GM19240 (cell line): ENCODE results near the gene CEACAM18.
"Not testable (repeated sequence)": the region's sequence is repeated elsewhere in the genome, so short reads cannot be mapped to it uniquely, and the experiment has no call there.

Experiments used
- DNase-seq: peaks from one replicate; pipeline ENCODE4 v3.0.0; 2011; ENCODE audit warnings: low spot score; ENCODE audit not compliant: insufficient read length

CEACAM18 gene

DNA sequence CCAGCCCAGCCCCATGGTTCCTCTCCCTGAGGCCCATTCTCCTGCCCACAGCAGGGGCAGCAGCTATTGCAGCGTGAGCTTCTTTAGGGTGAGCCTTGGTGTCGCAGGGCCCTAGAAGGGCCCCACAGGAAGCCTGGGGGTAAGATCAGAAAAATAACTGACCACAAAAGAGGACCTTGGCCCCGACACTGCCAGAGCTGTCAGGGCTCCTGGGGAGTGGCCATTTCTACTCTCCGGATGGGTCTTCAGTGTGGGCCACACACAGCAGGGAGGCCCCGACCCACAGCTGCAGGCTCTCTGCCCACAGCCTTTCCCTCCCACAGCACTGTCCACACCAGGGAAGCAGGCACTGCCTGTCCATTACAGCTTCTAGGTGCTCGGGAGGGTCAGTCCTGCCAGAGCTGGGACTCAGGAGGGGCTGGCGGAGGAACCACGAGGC is 16.6 kb upstream of the CEACAM18 start:
- no peak for DNase-seq

DNA sequence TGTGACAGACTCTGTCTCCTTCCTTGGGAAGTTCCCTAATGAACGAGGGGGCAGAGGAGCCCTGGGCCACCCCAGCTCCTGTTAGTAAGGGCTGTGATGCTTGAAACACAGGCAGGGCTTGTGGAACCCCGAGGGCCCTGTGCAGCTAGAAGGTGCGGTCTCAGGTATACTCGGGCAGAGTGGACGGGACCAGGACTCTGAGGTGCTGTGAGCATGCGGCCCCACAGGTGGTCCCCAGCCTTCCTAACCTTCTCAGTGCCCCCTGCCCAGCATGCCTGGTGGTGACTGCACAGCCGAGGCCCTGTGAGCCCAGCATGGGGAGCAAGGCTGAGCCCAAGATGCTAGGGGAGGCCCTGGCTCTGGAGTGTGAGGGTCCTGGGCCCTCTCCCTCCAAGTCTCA is 16.1 kb upstream of the CEACAM18 start:
- DNase-seq: no peak

DNA sequence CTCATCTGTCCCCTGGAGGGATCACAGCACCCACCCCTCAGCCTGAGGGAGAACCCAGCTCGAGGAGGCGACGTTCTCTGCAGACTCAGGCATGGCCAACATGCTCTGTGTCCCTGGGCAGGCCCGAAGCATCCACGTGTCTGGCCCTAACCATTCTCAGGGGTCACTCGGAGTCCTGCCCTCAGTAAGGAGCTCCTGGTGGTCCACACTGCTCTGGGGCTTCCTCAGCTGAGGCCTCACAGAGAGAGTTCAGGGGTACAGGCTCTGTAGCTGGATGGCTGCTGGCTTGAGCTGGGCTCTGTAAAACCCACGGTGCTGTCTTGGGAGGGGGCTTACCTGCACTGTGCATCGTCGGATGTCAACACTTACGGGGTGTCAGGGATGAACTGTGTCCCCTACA is 15.7 kb upstream of the CEACAM18 start:
- no peak for DNase-seq

DNA sequence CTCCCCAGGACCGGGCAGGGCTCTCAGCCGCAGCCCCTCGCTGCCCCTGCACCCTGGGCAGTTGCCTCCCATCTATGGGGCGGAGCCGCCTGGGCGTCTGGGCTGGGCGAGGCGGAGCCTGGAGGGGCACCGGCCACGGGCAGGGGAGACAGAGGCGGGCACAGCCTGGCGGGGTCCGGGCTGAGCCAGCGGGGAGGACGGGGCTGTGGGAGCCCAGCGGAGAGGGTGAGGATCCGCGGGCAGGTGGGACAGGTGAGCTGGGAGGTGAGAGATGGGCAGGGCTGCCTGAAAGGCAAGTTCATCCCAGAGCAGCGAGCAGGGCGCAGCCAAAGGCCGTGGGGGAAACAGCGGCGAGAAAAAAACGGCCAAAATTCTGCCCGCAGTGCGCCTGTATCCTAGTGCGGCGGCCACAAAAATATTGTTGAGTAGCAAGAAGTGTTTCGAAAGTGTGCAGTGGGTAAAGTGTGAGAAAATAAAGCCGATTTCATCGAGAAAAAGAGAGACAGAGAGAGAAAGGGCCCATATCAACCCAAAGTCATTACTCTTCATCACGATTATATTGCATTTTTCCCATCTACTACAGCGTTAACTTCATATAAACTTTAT is 14.3 kb upstream of the CEACAM18 start:
- not testable (repeated sequence) for DNase-seq

DNA sequence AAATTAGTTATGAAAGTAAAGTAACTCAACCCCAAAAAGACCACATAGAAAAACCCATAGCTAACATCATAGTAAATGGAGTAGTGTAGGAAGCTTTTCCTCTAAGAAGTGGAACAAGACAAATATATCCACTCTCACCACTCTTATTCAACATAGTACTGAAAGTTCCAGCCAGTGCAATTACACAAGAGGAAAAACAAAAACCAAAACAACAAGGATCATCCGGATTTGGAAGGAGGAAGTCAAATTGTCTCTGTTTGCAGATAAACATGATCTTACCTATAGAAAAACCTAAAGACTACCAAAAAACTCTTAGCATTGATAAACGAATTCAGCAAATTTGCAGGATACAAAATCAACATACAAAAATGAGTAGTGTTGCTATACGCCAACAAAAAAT is 11.6 kb upstream of the CEACAM18 start:
- DNase-seq: no peak

DNA sequence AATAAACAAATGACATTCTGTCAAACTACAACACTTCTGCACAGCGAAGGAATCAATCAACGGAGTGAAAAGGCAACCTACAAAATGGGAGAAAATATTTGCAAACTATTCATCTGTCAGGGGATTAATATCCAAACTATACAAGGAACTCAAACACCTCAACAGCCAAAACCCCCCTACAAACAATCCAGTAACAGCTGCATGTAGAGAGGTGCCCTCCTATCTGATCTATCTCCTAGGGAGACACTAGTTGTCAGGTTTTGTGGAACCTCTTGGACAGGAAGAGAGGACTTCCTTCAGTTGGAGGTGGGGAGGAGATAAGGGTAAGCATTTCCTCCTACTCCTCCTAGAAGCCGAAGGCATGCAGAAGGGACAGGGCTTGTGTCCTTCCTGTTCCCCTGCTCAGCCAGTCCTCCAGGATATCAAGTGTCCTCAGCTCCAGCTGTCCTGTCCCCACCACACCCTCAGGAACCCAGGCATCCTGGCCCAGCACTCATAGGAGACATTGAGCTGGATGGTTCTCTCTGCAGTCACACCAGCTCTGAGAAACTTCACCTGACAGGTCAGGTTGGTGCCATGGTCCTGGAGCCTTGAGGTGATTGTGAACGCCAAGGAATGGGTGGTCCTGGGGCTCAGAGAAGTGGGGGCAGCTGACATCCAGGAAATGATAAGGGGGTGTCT is 10.3 kb upstream of the CEACAM18 start:
- DNase-seq: no peak

DNA sequence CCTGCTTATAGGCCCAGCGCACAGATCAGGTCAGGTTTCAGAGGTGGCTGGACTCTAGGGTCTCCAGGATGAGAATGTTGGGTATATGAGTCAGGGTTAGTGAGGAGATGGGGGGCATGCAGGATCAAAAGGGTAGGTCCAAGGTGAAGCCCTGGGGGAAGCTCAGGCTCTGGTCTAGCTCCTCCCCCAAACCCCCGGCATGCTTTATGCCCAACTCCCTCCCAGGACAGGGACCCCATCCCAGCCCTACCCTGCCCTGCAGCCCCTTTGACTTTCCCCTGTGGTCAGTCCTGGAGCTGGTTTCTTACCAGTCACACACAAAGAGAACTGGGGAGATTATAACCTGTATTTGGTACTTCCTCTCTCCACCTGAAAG is 9.8 kb upstream of the CEACAM18 start:
- no peak for DNase-seq

DNA sequence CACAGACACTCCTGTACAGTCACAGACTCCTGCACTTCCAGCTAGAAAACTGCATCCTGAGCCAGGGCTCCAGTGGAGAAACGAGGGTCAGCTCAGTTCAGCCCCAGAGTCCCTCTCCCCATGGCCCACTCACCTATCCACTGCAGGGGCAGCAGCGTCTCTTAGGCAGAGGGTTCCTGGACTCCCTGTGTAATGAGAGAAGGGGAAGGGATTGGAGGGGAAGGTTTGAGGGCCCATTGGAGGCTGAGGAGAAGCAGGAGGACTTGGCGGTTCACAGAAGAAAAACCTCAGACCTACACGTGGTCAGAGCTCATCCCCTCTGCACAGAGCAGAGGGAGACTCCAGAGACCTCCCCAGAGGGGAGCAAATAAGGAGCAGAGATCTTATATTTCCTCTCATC is 9.2 kb upstream of the CEACAM18 start:
- DNase-seq: no peak

DNA sequence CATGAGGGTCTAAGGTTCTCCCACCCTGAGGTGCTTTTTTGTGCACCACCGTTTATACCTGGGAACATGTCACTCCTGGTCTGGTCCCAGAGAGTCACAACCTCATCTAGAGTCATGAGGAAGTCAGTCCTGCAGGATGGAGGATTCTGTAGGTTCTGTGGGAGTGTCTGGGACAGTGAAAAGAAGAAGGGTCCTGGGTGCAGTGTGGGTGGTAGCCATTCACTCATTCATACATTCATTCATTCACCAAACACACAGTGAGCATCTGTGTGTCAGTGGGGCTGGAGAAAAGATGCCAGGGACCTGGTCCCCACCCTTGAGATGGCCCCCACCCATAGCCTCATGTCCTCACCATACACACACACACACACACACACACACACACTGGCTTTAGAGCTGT is 8.7 kb upstream of the CEACAM18 start:
- DNase-seq: no peak

DNA sequence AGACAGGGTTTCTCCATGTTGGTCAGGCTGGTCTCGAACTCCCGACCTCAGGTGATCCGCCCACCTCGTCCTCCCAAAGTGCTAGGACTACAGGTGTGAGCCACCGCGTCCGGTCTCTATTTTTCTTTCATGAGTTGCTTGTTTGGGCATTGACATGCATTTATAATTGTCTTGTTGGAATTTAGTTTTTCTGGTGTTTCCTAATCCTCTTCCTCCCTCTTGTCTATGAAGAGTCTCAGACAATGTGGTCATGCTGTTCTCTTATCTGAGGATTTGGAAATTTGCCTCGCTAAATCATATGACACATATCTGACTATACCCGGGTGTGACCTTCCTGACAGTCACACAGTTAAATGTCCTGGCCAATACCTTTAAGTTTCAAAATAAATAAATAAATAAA is 7.4 kb upstream of the CEACAM18 start:
- DNase-seq: no peak

DNA sequence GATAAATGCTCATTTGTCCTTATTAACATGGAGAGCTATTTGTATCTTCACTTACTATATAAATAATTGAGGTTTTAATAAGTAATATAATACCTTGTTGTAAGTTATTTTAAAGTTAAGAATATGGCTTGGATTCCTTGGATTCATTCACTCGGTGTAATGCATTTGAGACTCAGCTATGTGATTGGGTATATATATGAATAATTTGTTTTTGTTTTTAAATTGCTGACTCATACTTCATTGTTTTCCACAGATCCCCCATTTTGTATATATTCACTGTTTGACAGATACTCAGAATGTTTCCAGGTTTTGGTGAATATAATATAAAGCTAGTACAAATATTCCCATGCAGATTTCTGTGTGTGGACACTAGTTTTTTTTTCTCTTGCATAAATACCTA is 6.8 kb upstream of the CEACAM18 start:
- DNase-seq: no peak

DNA sequence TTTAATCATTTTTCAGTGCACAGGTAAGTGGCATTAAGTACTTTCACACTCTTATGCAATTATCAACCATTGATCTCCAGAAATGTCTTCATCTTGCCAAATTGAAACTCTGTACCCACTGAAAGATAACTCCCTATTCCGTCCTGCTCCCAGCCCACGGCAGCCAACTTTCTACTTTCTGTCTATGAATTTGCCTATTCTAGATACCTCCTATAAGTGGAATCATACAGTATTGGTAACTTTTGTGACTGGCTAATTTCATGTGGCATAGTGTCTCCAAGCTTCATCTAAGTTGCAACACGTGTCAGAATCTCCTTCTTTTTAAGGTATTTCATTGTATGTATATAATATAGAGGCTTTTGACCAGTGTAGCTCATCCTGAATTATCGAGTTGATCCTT is 5.7 kb upstream of the CEACAM18 start:
- no peak for DNase-seq

DNA sequence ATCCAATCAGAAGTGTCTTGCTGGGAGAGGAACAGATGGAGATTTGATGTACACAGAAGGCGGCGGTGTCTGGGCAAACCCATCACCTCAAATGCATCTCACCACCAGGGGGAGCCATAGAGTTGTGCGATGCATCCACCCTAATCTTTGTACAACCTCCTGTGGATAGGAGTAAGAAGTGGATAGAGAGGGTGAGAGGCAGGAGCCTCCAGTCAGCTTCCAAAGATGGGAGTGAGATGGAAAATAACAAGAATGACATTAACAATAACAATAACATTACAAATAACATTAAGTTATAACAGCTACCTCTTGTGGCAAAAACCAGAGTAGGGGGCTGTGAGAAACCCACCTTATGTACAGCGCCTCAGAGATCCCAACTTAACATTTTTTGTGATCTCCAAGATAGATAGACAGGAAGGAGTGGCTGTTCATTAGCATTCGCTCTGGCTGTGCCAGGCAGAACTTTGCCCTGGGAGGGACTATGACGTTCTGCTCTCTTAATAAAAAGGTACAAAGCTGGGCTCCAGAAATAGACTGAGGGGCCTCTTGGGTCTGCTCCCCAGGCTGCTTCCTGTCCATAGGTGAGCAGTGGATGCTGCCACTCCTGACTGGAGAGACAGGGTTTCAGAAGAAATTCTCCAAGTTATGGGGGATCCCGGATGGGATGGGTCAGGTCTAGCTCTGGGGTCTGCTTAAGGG is 5.2 kb upstream of the CEACAM18 start:
- peak; percentile 66 for DNase-seq

DNA sequence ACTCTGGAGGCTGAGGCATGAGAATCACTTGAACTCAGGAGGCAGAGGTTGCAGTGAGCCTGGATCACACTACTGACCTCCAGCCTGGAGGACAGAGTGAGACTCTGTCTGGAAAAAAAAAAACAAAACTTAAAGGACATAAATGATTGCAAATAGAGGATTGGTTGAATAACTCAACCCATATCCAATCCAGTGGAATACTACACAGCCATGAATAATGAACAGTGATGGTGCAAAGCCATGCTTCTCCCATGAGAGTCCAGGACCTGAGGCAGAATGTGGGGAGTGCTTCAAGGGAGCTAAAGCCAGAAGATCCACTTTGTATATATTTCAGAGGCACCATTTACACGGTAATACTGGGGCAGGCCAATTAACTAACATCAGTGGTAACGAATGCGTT is 2.2 kb upstream of the CEACAM18 start:
- DNase-seq: no peak

DNA sequence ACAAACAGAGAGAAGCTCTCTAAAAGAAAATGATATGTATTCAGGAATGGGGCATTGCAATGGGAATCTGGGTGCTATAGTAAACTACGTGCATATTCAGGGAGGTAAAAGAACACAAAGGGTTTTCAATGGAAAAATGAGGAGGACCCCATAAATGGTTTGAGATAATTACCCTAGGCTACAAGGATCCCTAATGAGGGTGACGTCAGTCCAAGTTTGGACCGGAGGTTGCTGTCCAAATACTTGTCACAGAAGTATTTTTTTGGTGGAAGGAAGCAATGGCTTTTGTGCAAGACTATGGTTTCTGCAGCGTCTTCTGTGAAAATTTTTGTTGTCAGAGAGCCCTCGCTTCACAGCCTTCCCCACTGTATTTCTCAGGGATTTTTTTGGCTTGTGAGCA is 995 bp upstream of the CEACAM18 start:
- no peak for DNase-seq

DNA sequence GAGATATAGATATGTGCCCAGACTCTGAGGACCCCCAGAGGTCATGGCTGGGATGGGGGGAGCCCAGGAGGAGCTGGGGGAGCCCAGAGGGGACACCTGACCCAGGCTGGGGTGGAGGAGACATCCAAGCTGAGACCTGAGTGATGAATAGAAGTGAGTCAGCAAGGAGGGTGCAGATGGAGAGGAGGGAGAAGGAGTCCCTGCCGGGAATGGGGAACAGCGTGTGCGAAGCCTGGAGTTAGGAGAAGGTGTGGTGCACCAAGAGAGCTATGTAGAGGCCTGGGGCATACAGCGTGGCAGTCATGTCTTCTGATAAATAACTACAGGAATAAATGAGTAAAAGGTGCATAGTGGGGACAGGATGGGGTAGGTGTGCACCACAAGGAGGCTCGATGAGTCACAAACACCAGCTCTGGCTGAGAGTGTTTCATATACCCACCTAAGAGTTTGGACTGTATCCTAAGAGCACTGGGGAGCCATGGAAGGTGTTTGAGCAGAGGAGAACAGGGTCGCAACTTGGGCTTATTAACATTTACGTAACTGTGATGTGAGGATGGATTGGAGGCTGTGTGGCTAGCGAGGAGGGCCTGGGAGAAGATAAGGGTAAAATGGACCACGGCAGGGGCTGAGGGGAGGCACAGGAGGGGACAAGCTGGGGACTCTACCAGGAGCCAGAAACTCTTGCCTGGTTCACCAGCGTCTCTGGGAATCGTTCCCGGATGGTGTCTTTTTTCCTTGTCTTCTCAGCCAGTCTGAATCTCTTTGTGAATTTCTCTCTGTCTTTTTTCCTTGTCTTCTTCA is 1.4 kb downstream of the CEACAM18 start:
- DNase-seq: no peak

DNA sequence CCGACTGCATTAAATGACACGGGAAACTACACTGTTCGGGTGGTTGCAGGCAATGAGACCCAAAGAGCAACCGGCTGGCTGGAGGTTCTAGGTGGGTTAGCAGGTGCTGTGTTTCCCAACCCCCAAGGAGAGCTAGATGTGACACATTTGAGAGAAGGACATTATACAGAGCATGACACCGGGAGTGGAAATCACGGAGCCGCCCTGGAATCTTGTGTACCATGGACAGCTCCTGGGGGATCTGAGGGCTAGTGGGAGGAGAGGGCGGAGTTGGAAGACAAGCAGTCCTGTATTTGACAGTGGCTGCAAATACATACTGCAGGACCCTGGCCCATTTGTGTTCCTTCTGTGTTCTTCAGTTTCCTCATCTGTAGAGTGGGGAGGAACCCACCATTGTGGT is 2.3 kb downstream of the CEACAM18 start:
- no peak for DNase-seq

DNA sequence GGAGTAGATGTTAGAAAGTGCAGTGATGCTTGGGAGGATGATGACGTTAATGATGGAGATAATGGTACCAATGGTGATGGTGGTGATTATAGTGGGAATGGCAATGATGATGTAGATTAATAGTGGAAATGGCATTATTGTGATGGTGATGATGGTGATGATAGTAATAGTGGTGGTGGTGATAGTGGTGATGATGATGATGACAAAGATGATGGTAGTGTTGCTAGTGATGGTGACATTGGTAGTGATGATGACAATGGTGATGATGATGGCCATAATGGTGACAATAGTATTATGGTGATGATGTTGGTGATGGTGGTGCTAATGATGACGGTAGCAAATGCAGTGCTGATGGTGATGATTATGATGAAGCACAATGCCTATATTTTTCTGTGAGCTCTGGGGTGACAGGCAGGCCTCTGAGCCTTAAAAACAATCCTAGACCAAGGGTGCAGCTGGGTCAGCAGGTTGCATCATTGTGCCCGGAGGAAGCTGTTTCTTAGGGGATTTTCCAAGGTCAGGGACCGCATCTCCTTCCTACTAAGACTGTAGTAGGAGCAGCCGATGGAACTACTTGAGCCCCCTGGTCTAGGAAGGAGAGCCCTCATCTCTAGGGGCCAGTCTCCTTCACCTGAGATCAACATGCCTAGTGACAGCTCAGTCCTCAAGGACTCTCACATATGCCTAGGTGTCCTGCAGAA is 7.8 kb downstream of the CEACAM18 start:
- DNase-seq: no peak

DNA sequence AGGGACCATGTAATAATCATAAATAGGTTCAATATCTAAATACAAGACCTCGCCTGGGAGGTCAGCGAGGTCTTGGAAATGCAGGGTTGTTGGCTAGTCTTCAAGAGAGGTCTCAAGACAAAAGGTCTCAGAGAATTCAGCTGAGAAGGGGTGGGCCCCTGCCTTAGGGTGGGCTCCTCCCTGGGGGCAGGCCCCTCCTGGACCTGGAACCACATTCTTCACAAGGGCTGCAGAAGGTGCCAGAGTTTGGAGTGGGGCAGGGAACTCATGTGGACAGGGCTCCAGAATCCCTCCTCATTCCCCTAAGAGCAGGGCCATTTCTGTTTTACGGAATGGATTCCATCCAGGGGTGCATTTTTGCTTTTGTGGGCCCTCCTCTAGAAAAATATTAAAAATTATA is 10.2 kb downstream of the CEACAM18 start:
- DNase-seq: no peak

DNA sequence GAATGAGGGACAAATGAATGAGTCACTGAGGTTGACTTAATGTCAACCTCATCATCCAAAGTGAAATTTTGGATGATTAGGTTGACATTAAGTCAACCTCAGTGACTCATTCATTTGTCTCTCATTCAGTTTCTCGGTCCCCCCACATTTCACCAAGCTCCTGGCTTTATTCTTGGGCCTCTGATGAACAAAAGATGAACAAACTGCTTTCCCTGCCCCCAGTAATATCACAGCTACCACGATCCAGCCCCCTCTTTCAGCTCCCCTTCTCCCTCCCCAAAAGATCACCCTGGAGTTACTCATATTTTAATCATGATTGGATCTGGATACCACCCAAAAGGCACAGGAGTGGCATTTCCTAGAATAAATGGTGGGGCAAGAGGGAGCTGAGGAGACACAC is 10.8 kb downstream of the CEACAM18 start:
- no peak for DNase-seq

DNA sequence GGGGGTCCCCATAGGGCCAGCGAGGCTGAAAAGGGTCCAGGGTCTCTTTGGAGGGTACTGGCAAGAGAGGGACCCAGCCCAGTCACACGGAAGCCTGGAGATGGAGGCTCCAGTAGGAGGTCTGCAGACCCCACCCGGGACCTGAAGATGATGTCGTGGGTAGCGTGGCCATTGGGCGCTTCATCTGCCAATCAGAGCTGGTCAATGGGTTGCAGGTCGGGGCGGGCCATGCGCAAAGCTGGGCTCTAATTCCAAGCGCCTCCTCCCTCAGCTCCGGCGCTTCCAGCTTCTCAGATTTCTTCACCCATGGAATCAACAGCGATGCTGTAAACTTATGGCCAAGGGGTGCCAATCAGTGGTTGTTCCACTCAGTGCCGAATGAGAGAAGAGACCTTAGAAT is 12.3 kb downstream of the CEACAM18 start:
- no peak for DNase-seq

DNA sequence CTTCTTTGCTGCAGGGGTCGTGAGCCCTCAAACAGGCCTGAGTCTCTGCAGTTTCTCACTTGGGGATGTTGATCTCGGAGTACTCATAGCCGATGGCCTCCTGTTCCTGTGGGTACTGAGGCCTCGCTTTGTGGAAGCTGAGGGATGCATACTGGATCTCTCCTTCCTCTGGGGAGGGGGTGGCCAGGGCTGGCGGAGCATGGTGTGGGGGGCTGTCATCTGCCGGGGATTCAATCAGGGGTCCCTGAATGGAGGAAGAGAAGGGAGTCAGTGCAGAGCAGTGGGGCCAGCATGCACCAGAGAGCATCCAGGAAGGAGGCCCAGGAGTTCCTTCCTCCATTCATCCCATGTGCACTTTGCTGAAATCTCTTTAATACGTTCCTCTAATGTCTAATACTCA is 13.2 kb downstream of the CEACAM18 start:
- DNase-seq: no peak
